Retina (tissue), 1 donor: ENCODE results near the gene TBXAS1.
"Not testable (repeated sequence)": the region's sequence is repeated elsewhere in the genome, so short reads cannot be mapped to it uniquely, and the experiment has no call there.

ENCODE experiments used
- DNase-seq: peaks from one replicate; pipeline ENCODE4 v3.0.0-alpha.2; 2016

The TBXAS1 gene

GRCh38 chr7:139916717-139917395 is 87.8 kb downstream of the TBXAS1 start:
- no peak for DNase-seq

- no peak for DNase-seq
Measured at GRCh38 chr7:139917851-139918250, 88.8 kb downstream of the TBXAS1 start.

- DNase-seq, result no peak
Measured at GRCh38 chr7:139918480-139918879, 89.4 kb downstream of the TBXAS1 start.

GRCh38 chr7:139923090-139923489 is 94.0 kb downstream of the TBXAS1 start:
- DNase-seq, result no peak

GRCh38 chr7:139924461-139924860 is 95.4 kb downstream of the TBXAS1 start:
- DNase-seq, result no peak

- not testable (repeated sequence) for DNase-seq
Measured at GRCh38 chr7:139929221-139929620, 100.2 kb downstream of the TBXAS1 start.

GRCh38 chr7:139930286-139930965 is 101.4 kb downstream of the TBXAS1 start:
- no peak for DNase-seq

- DNase-seq, result no peak
Measured at GRCh38 chr7:139931190-139931934, 102.3 kb downstream of the TBXAS1 start.

GRCh38 chr7:139932531-139932930 is 103.5 kb downstream of the TBXAS1 start:
- no peak for DNase-seq

GRCh38 chr7:139936760-139937310 is 107.8 kb downstream of the TBXAS1 start:
- no peak for DNase-seq

- DNase-seq, result no peak
Measured at GRCh38 chr7:139937715-139938114, 108.7 kb downstream of the TBXAS1 start.

GRCh38 chr7:139940866-139941265 is 111.8 kb downstream of the TBXAS1 start:
- DNase-seq, result no peak

GRCh38 chr7:139941421-139941820 is 112.4 kb downstream of the TBXAS1 start:
- no peak for DNase-seq

GRCh38 chr7:139941866-139942265 is 112.8 kb downstream of the TBXAS1 start:
- DNase-seq, result no peak

- no peak for DNase-seq
Measured at GRCh38 chr7:139942636-139943035, 113.6 kb downstream of the TBXAS1 start.

- peak; percentile 63 for DNase-seq
Measured at GRCh38 chr7:139943401-139943800, 114.3 kb downstream of the TBXAS1 start.

- no peak for DNase-seq
Measured at GRCh38 chr7:139944248-139944647, 115.2 kb downstream of the TBXAS1 start.

GRCh38 chr7:139946533-139946932 is 117.5 kb downstream of the TBXAS1 start:
- DNase-seq, result no peak

- DNase-seq, result no peak
Measured at GRCh38 chr7:139947021-139947420, 118.0 kb downstream of the TBXAS1 start.

- no peak for DNase-seq
Measured at GRCh38 chr7:139948167-139948566, 119.1 kb downstream of the TBXAS1 start.

- DNase-seq, result no peak
Measured at GRCh38 chr7:139948587-139949335, 119.7 kb downstream of the TBXAS1 start.

- DNase-seq, result no peak
Measured at GRCh38 chr7:139949629-139950028, 120.6 kb downstream of the TBXAS1 start.
